D721Med (cell line): ENCODE data around the gene KMT2B.

Experiments
- DNase-seq: peaks from one replicate; pipeline ENCODE4 v3.0.0; 2011; ENCODE audit warnings: low spot score; ENCODE audit not compliant: insufficient read length
- FAIRE-seq: peaks from 2 replicates; lab custom pipeline; 2011; peaks lifted over from hg19 to GRCh38; lab: Jason Lieb, UNC
- CTCF ChIP-seq: IDR thresholded peaks from 2 replicates; pipeline ENCODE4 v1.5.1; 2012; ENCODE audit warnings: mild to moderate bottlenecking, control low read depth; ENCODE audit not compliant: insufficient read depth; ENCODE audit errors: missing control alignments

Gene KMT2B

GRCh38 chr19:35731779-35732405 is 14.1 kb downstream of the KMT2B start:
- peak; percentile 15 for DNase-seq
- FAIRE-seq: no peak
- TF ChIP-seq CTCF: no peak

- TF ChIP-seq CTCF: no peak
- FAIRE-seq: no peak
- DNase-seq: peak; percentile 20
Measured at GRCh38 chr19:35732540-35733179, 14.9 kb downstream of the KMT2B start.

- no peak for FAIRE-seq
Measured at GRCh38 chr19:35733180-35734125, 15.7 kb downstream of the KMT2B start.

GRCh38 chr19:35734273-35734672 is 16.5 kb downstream of the KMT2B start:
- no peak for TF ChIP-seq CTCF
- FAIRE-seq (no peak), DNase-seq (no peak)

More at GRCh38 chr19:35733180-35734125, 15.7 kb downstream of the KMT2B start:
- no peak for TF ChIP-seq CTCF
- no peak for DNase-seq

GRCh38 chr19:35734889-35735288 is 17.1 kb downstream of the KMT2B start:
- no peak for TF ChIP-seq CTCF
- FAIRE-seq (no peak), DNase-seq (no peak)

- FAIRE-seq (no peak), DNase-seq (peak; percentile 28)
- TF ChIP-seq CTCF: no peak
Measured at GRCh38 chr19:35736913-35737886, 19.4 kb downstream of the KMT2B start.
